HCEC 1CT (cell line): ENCODE data around the gene AKAP10.
"Not testable (repeated sequence)": the region's sequence is repeated elsewhere in the genome, so short reads cannot be mapped to it uniquely, and the experiment has no call there.

ENCODE experiments used
- DNase-seq: peaks from one replicate; pipeline ENCODE4 v3.0.0-alpha.2; 2017

Gene AKAP10

DNA sequence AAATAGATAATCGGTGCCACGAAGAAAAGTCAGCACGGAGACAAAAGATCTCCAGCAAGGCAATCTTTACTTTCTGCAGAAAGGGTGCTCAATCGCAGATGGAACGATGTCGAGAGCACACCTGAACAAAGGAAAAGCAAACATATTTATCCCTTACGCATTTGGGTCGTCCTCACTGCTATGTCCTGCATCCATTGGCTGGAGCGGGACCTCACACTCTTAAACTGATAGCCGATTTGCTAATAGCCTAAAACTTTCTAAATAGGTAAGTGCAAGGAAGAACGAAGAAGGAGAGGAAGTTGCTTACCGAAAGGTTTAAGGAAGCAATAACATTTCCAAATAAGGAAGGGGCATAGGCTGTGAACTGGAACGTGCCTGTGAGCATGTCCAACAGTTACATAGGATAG, 1.2 kb upstream of the AKAP10 start:
- no peak for DNase-seq

DNA sequence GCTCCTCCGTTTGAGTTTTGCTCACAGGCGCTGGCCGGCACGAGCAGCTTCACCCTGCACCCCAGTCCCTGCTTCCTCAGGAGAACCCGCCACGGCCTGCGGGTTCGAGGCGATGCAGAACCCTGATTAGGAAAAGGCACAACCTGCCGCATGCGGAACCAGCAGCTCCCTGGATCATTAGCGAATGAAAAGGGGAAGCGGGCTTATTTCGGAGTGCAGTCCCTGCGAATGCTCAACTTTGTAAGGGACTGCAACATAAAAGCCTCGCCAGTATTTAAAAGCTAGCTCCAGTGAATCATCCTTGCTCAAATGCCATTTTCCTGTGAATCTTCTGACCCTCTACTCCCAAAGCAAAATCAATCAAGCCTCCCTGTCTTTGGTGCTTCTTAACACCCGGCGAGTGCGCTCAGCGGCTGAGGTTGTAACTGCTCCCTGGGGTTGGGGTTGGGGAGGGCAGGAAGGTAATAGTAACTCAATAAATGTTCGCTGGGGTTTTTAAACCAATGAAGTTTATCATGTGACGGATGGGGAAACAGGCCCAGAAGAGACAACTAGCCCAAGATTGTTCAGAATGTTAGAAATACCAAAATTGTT, 678 bp upstream of the AKAP10 start:
- no peak for DNase-seq

DNA sequence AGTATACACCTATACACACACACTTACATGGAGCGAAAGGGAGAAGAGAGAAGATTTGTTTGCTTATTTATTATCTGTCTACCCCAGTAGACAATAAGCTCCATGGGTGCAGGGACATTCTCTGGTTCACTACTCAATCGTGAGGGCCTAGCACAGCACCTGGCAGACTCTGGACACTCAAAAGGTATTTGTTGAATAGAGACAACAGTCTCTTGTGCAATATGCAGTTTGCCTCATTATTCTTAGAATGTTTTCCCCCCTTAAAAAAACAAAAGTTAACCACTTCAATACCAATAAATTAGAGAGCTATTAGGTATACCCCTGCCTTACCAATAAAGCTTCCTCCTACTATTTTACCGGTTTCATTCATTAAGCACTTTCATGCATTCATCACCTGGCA, 2.0 kb downstream of the AKAP10 start:
- no peak for DNase-seq

DNA sequence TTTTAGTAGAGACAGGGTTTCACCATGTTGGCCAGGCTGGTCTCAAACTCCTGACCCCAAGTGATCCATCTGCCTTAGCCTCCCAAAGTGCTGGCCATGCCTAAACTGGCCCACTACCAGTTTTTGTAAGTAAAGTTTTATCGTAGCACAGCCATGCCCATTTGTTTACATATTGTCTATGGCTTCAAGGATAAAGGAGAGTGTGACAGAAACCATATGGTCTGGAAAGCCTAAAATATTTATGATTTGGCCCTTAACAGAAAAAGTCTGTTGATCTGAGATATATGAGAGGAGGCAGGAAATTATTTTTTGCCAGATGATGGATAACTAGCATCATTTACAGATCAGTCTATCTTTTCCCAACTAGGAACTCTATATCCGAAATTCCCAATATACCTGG, 4.5 kb downstream of the AKAP10 start:
- DNase-seq = no peak

DNA sequence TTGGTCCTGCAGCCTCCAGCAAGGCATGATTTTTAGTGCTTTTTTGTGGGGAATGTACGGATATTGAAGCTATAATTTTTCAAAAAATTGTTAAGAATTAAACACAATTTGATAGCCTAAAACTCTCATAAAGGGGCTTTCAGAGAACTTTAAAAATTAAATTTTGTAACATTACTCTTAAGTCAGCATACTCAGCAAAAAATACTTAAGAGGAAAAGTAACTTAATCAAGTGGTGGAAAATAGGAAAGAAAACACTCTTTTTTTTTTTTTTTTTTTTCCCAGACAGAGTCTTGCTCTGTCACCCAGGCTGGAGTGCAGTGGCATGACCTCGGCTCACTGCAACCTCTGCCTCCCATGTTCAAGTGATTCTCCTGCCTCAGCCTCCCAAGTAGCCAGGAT, 14.7 kb downstream of the AKAP10 start:
- not testable (repeated sequence) for DNase-seq

DNA sequence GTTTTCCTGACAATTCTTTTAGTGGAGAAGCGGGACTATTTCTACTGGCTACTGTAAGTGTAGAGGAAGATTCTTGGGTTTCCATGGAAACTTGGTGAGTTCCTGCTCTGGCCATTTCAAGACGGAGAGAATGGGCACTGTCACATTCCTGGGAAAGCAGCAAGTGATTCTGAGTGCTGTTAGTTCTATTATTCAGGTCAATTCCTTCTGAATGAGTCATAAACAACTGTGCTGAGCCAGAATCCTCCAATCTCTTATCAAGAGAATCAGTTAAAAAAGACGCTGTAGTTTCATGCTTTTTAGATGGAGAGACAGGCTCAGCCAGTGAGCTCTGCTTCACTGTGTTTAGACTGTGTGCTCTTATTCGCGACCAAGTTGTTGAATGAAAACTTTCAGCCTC, 19.6 kb downstream of the AKAP10 start:
- DNase-seq = peak; percentile 87

DNA sequence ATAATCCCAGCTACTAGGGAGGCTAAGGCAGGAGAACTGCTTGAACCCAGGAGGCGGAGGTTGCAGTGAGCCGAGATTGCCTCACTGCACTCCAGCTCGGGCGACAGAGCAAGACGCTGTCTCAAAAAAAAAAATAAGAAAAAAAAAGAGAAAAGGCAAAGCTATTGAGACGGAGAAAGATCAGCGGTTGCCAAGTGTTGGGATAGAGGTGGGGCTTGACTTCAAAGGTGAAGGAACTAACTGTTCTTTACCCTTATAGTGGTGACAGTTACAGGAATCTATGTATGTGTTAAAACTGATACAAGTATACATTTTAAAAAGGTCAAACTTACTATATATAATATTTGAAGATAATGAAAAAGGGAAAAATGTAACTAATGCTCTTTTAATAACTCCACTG, 22.5 kb downstream of the AKAP10 start:
- DNase-seq = no peak

DNA sequence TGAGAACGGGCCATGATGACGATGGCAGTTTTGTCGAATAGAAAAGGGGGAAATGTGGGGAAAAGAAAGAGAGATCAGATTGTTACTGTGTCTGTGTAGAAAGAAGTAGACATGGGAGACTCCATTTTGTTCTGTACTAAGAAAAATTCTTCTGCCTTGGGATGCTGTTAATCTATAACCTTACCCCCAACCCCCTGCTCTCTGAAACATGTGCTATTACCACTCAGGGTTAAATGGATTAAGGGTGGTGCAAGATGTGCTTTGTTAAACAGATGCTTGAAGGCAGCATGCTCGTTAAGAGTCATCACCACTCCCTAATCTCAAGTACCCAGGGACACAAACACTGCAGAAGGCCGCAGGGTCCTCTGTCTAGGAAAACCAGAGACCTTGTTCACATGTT, 26.2 kb downstream of the AKAP10 start:
- not testable (repeated sequence) for DNase-seq

DNA sequence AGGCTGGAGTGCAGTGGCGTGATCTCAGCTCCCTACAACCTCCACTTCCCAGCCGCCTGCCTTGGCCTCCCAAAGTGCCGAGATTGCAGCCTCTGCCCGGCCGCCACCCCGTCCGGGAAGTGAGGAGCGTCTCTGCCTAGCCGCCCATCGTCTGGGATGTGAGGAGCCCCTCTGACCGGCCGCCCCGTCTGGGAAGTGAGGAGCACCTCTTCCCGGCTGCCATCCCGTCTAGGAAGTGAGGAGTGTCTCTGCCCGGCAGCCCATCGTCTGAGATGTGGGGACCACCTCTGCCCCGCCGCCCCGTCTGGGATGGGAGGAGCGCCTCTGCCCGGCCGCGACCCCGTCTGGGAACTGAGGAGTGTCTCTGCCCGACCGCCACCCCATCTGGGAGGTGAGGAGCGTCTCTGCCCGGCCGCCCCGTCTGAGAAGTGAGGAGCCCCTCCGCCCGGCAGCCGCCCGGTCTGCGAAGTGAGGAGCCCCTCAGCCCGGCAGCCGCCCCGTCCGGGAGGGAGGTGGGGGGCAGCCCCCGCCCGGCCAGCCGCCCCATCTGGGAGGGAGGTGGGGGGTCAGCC, 26.9 kb downstream of the AKAP10 start:
- DNase-seq = not testable (repeated sequence)

DNA sequence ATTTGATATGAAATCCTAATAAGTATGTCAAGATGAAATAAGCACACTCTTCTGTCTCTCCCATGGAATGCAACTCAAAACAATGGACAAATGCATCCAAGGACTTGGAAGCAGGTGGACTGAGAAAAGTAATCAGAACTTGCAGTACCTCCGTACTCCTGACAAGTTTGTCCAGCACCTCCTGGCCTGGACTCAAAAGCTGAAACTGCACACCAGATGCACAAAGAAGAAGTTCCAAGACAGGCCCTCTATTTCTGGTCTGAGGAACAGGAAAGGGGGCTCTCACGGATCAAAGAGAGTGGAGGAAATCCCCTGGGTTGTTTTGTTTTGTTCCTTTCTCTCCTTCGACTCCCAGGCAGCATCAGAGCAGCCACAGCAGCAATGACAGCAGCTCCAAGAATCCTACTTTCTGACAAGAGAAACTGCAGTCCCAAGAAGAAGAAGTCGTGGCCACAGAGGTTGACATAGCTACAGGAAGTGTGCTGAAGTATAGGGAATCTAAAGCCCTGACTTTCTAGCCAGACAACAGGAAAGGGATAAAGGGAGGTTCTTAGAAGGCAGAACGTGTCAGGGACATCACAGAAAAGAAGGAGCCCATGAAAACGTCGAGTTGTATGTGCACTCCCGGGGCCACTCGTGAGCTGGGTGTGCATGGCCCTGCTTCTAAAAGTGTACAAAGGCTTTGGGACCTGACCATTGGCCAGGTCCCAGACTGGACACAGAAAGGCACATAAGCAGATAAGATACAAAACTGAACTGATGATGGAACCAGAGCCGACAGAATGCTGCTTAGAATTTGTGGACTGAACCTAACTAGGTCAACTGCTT, 29.3 kb downstream of the AKAP10 start:
- no peak for DNase-seq

DNA sequence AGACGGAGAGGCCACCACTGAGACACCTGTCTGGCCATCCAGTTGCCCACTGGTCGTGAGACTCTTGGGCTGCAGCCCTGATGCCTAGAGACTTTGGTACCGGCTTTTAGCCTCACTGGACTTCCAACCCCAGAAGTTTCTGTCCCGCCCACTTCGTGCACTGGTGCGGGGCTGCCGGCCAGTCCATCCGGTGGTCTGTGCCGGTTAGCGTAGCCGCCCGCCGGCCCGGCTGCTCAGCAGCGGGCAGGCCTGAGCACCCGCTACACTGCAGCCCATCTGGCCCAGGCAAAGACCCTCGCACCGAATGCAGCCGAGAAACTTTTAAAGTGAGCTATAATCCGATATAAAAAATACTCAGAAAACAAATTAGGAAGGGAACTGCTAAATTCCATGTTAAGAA, 30.7 kb downstream of the AKAP10 start:
- DNase-seq = no peak

DNA sequence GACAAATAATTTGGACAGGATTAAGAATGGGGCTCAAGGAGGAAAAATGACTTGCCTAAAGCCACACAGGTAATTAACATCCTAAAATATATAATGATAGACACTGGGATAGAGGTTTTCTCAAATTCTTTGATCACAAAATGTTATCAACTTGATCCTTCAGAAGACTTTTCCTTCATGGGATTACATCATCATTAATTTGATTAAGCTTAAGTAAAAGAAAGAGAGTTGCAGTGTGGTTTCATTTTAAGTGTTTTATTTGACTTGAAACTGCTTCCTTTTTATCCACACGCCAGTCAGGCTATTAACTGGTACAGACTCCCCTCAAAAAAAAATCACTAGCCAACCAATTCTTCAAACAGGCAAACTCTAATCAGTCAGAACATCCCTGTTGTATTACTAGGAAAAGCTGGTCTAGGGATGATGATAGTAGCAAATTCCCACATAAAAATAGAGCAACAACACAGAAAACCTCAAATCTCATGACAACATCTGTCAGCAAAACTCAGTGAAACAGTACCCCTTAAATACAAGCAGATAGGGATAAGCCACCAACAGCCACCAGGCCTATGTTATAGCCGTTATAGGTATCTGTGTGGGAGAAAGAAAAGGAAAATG, 32.5 kb downstream of the AKAP10 start:
- DNase-seq = no peak

DNA sequence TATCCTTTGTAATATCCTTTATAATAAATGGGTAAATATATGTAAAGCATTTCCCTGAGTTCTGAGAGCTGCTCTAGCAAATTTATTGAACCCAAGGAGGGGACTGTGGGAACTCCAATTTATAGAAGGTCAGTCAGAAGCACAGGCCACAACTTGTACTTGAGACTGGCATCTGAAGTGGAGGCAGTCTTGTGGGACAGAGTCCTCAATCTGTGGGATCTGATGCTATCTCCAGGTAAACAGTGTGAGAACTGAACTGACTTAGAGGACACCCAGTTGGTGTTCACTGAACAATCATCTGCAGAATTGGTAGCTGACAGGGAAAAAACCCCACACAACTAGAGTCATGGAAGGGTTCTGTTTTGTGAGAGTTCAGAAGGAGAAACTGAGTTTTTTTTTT, 34.0 kb downstream of the AKAP10 start:
- no peak for DNase-seq

DNA sequence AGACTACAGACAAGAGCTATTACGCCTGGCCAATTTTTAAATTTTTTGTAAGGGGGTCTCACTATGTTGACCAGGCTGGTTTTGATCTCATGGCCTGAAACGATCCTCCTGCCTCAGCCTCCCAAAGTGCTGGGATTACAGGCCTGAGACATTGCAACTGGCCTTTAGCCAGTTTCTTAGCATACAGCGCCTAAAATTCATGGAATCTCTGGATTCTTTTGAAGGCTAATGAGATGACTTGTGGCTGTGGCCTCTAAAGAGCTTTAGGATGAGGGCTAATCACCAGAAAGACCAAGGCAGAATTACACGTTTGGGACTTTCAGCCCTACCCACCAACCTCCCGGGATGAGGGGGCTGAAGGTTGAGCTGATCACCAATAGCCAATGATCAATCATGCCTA, 34.6 kb downstream of the AKAP10 start:
- no peak for DNase-seq

DNA sequence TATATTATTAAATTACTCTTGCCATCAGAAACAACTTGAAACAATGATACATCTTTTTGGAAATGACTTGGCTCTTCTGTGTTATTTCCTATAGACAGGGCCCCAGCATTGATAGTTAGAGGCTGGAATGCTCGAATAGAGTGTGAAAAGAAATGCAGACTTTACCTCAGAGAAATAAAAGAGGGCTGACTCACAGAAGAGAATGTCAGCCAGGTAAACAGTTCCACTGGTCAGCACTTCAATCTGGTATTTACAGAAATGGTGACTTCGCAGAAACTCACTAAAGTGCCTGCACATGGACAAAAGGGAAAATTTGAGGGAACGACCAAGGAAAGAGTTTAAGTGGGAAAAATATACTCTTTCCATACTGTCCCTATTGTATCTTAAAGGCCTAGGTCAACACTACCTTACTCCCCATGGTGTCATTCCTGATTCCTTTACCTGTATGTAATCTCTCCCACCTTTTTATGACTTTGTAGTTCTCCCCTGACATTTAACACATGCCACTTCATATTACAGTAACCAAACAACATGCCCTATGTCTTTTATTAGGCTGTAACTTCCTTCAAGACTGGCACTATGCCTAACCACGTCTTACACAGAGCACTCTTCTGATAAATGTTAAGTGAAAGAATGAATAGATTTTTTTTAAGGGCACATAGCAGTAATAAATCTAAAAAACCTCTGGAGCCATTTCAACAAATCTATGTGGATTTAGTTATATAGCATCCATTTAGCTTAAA, 36.7 kb downstream of the AKAP10 start:
- DNase-seq = no peak

DNA sequence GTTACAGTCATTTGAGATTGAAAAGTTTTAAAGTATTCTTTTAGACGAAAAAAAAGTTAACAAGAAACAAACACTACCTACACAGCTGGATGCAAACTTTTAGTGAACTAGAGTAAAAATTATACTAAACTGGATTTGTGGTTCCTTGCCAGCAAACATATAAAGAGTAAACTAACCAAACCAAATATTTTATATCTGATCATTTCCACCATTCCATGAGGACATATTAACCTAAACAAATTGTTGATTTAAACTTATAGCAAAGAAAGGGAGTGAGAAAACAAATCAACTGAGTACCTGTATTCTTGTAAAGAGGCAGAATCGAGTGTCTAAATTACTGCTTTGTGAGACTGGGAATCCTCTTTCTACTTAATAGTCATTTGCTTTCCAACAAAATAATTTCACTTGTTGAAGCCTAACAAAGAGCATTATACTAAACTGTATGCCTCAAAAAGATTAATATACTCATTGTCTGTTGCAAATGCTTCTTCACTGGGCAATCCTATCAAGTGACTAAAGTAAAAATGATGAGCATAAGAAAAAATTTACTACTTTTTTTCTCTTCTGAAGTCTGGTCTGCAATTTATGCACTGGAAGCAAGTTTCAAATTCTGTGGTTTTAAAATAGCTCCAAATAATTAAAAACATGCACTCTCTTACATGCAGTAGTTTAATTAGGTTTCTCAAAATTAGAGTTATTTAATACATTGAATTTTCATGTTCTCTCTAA, 37.5 kb downstream of the AKAP10 start:
- no peak for DNase-seq

DNA sequence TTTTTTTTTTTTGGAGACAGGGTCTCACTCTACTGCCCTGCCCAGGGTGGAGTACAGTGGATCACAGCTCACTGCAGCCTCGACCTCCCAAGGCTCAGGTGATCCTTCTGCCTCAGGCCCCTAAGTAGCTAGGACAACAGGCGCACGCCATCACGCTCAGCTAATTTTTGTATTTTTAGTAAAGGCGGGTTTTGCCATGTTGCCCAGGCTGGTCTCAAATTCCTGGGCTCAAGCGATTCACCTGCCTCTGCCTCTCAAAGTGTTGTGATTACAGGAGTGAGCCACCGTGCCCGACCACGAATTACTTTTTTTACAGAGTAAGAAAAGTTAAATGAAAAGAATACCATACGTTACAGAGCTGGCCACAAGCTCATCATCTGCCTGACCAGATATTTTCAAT, 38.9 kb downstream of the AKAP10 start:
- no peak for DNase-seq

DNA sequence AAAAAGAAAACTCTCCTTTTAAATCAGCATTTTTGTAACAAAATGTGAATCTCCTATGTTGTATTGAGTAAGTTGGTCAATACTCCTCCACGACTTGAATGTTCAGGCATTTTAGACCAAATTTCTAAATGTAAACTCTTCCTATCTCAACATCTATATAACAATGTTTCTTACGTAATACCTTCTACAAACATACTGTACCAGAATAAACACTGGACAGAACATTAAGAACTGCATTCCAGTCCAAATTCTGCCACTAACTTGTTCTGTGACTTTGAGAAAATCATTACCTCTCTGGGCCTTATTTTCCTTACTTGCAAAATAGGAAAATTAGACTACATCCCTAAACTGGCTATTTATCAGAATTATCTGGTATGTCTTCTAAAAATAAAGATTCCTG, 40.1 kb downstream of the AKAP10 start:
- DNase-seq = no peak

DNA sequence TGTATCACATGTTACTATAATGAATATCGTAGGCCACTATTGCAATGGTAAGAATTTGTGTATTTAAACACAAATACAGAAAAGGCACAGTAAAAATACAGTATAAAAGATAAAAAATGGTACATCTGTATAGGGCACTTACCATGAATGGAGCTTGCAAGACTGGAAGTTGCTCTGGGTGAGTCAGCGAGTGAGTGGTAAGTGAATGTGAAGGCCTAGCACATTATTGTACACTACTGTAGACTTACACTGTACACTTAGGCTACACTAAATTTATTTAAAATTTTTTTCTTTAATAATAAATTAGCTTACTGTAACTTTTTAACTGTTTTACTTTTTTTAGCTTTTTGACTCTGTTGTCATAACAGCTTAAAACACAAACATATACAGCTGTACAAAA, 42.5 kb downstream of the AKAP10 start:
- DNase-seq = no peak

DNA sequence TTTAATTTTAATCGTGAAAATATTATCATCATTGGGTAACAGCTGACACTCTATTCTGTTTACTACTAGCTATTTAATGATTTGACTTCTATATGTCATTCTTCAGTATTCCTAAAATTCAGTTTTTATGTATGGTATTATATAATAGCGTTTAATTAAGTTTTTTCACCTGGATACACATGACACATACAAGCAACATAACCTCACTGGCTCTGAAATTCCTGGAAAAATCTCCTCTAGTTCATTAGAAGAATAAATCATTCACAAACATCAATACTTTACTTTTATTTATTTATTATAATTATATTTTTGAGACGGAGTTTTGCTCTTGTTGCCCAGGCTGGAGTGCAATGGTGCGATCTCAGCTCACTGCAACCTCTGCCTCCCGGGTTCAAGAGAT, 44.0 kb downstream of the AKAP10 start:
- no peak for DNase-seq

DNA sequence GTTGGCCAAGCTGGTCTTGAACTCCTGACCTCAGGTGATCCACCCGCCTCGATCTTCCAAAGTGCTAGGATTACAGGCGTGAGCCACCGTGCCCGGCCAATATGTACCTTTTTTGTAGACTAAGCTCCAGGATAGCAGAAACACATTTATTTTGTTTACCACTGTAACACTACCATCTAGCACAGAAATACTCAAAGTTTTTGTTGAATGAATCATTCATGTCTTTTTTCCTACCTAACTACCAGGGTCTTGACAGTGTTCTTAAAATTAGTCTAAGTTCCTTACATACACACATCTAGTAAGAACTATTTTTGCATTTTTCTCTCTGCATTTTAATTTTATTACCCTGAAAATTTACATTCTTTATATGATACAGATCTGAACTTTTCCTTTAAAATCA, 44.4 kb downstream of the AKAP10 start:
- no peak for DNase-seq

DNA sequence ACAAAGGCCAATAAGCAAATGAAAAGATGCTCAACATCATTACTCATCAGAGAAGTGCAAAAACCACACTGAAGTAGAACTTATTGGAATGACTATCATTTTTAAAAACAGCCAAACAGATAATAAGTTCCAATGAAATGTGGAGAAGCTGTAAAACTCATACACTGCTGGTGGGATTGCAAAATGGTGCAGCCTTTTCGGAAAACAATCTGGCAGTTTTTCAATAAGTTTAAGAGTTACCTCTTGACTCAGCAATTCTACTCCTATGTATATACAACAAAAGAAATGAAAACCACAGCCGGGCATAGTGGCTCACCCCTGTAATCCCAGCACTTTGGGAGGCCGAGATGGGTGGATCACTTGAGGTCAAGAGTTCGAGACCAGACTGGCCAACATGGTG, 49.3 kb downstream of the AKAP10 start:
- DNase-seq = peak; percentile 84
